Gastrocnemius medialis (tissue), 4 donors: ENCODE data around the gene ASB2.

Experiments used
- CTCF ChIP-seq, 5 experiments: fragments of 450-650 bp in 3 of 5; fragments of 200-600 bp in 2 of 5; sonication (generic) in 2 of 5; IDR thresholded peaks in 4 of 5; conservative IDR thresholded peaks in 1 of 5; 1 replicate in 4 of 5; 2 replicates in 1 of 5; pipeline ENCODE4 v1.5.1; 2016 to 2019; ENCODE audit warnings: antibody characterized with exemption in 5 of 5, mild to moderate bottlenecking in 3 of 5, moderate library complexity in 3 of 5
- POLR2A ChIP-seq, 2 donors: fragments of 450-650 bp; IDR thresholded peaks; one replicate each; pipeline ENCODE4 v1.6.1; 2017; ENCODE audit warnings: antibody characterized with exemption in 2 of 2, mild to moderate bottlenecking in 2 of 2, moderate library complexity in 2 of 2

- no peak for TF ChIP-seq CTCF (IDR thresholded peaks at IDR 0.05 in 4 of 5, conservative IDR thresholded peaks at IDR 0.05 in 1 of 5)
- no peak for TF ChIP-seq POLR2A (IDR thresholded peaks at IDR 0.05)
These were observed 86.5 kb downstream of the ASB2 start for GRCh38 chr14:93889739-93890483.
